Activated CD4-positive, alpha-beta memory T cell treated with anti-CD3 and anti-CD28 coated beads for 36 hours (primary cell): Measurements from ENCODE around the gene HELB. TPM values are rescaled to one million over a fixed set of nuclear protein-coding genes. Genes with fewer than 3 reads are reported as not detected.
"Not testable (repeated sequence)": the region's sequence is repeated elsewhere in the genome, so short reads cannot be mapped to it uniquely, and the experiment has no call there.

Experiments
- CTCF ChIA-PET: fragments of 350-600 bp; sonication (Branson Sonifier 250); formaldehyde crosslinking; loops from one replicate; lab custom pipeline; 2021; ENCODE audit warnings: antibody characterized with exemption, inconsistent platforms; lab: Charles Lee
- POLR2A ChIA-PET: fragments of 350-600 bp; sonication (Branson Sonifier 250); formaldehyde crosslinking; loops from one replicate; lab custom pipeline; 2021; ENCODE audit warnings: antibody characterized with exemption; lab: Charles Lee
- DNase-seq: peaks from one replicate; pipeline ENCODE4 v3.0.0-alpha.2; 2020
- H3K27ac Mint-ChIP-seq: one replicate; pipeline ENCODE4 v1.8.0; 2021; ENCODE audit warnings: mixed read lengths
- H3K27me3 Mint-ChIP-seq: one replicate; pipeline ENCODE4 v1.8.0; 2021; ENCODE audit warnings: mixed read lengths
- H3K36me3 Mint-ChIP-seq: one replicate; pipeline ENCODE4 v1.8.0; 2021; ENCODE audit warnings: mixed read lengths
- H3K4me1 Mint-ChIP-seq: one replicate; pipeline ENCODE4 v1.8.0; 2021; ENCODE audit warnings: low read depth, mixed read lengths
- H3K4me3 Mint-ChIP-seq: one replicate; pipeline ENCODE4 v1.8.0; 2021; ENCODE audit warnings: mild to moderate bottlenecking, mixed read lengths
- H3K9me3 Mint-ChIP-seq: one replicate; pipeline ENCODE4 v1.8.0; 2021; ENCODE audit warnings: mixed read lengths
- intact Hi-C: fragments of 100-400 bp; cut with micrococcal nuclease; formaldehyde crosslinking; loops from one replicate; pipeline ENCODE4 v1.15.1; 2023
- total RNA-seq, 2 experiments: library from RNA; stranded (reverse); gene quantifications; one replicate each; pipeline ENCODE4 v1.2.3, GENCODE V29; 2021

The HELB gene
- total RNA-seq, 2 experiments from 2014 or later: 20.8 to 21.8 TPM

DNA sequence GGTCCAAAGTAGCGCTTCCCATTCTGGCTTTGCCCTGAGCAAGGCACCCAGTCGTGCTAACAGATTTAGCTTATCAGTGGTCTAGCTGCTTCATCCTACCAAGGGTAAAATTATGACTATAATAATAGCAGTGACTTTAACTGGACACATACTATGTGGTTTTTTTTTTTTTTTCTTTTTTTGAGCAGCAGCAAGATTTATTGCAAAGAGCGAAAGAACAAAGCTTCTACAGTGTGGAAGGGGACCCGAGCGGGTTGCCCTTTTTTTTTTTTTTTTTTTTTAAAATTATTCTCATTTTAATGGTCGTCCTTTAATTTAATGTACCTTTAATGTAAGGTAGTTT lies 505 bp downstream of the HELB start:
- H3K27me3 Mint-ChIP-seq: no peaks in the 10 kb centered on the region
- ChIA-PET CTCF (interaction anchor here (0.6 to 2.0 kb wide), 4 partner anchors 17 to 134 kb away, joined by 3 to 14 read pairs (median 6); partner anchors contain the start of gene TMBIM4), POLR2A (interaction anchor here (0.6 to 2.1 kb wide), 13 partner anchors 8 to 1345 kb away, joined by 3 to 14 read pairs (median 4); partner anchors contain the start of genes DYRK2, LEMD3 and LLPH)
- H3K36me3 Mint-ChIP-seq: peaks cover 28% of the 10 kb centered on the region
- H3K4me3 Mint-ChIP-seq: peak overlapping the region; percentile 99
- H3K4me1 Mint-ChIP-seq: peaks cover 38% of the 10 kb centered on the region
- intact Hi-C loops: loop anchor here (1.0 to 10.0 kb wide), 9 partner anchors 12 to 1812 kb away; partner anchors contain the start of genes CAND1, GNS, LEMD3 and TMBIM4
- no peaks in the 10 kb centered on the region for H3K9me3 Mint-ChIP-seq
- H3K27ac Mint-ChIP-seq: peak overlapping the region; percentile 99
- no peak for DNase-seq

DNA sequence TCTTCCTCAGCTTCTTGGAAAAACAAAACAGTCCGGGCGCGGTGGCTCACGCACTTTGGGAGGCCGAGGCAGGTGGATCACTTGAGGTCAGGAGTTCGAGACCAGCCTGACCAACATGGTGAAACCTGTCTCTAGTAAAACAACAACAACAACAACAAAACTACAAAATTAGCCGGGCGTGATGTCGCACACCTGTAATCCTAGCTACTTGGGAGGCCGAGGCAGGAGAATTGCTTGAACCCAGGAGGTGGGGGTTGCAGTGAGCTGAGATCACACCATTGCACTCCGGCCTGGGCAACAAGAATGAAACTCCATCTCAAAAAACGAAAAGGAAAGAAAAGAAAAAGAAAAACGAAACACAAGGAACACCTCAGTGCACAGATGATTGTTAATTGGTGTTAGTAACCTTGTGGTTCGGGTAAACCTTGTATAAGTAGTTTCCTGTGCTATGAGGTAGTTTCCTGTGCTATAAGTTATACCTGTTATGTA lies 1.1 kb downstream of the HELB start:
- peaks cover 31% of the 10 kb centered on the region for H3K36me3 Mint-ChIP-seq
- H3K4me1 Mint-ChIP-seq: peaks cover 42% of the 10 kb centered on the region

DNA sequence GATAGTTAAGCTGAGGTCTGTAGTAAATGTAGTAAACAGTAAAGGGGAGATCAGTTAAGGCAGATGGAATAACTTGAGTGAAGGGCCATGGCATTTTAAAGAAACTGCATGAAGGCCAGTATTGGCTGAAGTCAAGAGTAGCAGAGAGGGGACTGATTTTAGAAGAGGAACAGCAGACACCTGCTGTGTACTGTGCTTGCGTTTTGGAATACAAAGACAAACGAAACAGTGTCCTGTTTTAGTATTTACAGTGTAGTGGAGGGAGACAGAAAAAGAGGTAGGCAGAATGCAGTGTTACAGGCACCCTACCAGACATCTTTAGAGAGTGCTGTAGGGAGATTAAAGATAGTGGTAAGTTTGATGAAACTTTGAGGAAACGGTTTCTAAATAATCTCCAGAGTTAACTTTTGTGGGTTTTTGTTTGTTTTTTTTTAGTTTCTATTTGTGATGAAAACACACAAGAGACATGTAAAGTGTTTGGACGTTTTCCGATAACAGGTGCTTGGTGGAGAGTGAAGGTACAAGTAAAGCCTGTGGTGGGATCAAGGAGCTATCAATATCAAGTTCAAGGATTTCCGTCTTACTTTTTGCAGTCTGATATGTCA lies 2.1 kb downstream of the HELB start:
- H3K9me3 Mint-ChIP-seq: no peaks in the 10 kb centered on the region
- intact Hi-C loops: loop anchor here (2.0 to 10.0 kb wide), 4 partner anchors 18 to 1810 kb away; partner anchors contain the start of gene LEMD3
- peaks cover 42% of the 10 kb centered on the region for H3K4me1 Mint-ChIP-seq
- no peaks in the 10 kb centered on the region for H3K27me3 Mint-ChIP-seq
- H3K4me3 Mint-ChIP-seq: peak overlapping the region; percentile 99
- peak overlapping the region; percentile 99 for H3K27ac Mint-ChIP-seq
- ChIA-PET CTCF (interaction anchor here (1.0 to 2.5 kb wide), 3 partner anchors 35 to 135 kb away, joined by 3 to 10 read pairs (median 6); partner anchors contain the start of gene TMBIM4), POLR2A (interaction anchor here (0.5 to 1.4 kb wide), 3 partner anchors 18 to 132 kb away, joined by 3 to 4 read pairs (median 3); no protein-coding TSS in a partner anchor)
- peaks cover 31% of the 10 kb centered on the region for H3K36me3 Mint-ChIP-seq
- DNase-seq: no peak

More for the DNA sequence above, 1.1 kb downstream of the HELB start:
- H3K27ac Mint-ChIP-seq: peak overlapping the region; percentile 99
- peak; percentile 53 for DNase-seq
- H3K27me3 Mint-ChIP-seq, H3K9me3 Mint-ChIP-seq: not testable (repeated sequence)
- POLR2A ChIA-PET: interaction anchor here (0.6 to 2.1 kb wide), 10 partner anchors 11 to 1134 kb away, joined by 3 to 14 read pairs (median 4); partner anchors contain the start of genes LEMD3 and LLPH
- intact Hi-C loops: loop anchor here (1.0 to 10.0 kb wide), 6 partner anchors 172 to 1811 kb away; partner anchors contain the start of genes CAND1, GNS and LEMD3
- H3K4me3 Mint-ChIP-seq: peak overlapping the region; percentile 99
- CTCF ChIA-PET: interaction anchor here (0.6 to 2.0 kb wide), 4 partner anchors 25 to 134 kb away, joined by 3 to 14 read pairs (median 5); partner anchors contain the start of gene TMBIM4

DNA sequence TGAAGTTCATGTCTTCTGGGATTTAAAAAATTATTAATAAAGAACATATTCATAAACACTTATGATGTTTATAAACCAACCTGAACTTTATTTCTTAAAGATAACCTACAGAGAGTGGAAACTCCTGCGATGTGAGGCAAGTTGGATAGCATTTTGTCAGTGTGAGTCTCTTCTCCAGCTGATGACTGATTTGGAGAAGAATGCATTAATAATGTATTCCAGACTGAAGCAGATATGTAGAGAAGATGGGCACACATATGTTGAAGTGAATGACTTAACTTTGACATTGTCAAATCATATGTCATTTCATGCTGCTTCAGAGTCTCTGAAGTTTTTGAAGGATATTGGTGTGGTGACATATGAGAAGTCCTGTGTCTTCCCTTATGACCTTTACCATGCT lies 7.3 kb downstream of the HELB start:
- no peak for DNase-seq
- no peak overlapping the region for H3K4me3 Mint-ChIP-seq
- no peak overlapping the region for H3K27ac Mint-ChIP-seq
- peaks cover 73% of the 10 kb centered on the region for H3K4me1 Mint-ChIP-seq
- intact Hi-C loops: loop anchor here (10.0 kb wide), 2 partner anchors 1145 to 1805 kb away; partner anchors contain the start of gene LEMD3
- H3K27me3 Mint-ChIP-seq: no peaks in the 10 kb centered on the region
- ChIA-PET POLR2A (no interaction called here), CTCF (interaction anchor here (0.6 kb wide), 1 partner anchor 30 kb away, joined by 3 read pairs; no protein-coding TSS in a partner anchor)
- H3K9me3 Mint-ChIP-seq: no peaks in the 10 kb centered on the region
- peaks cover 49% of the 10 kb centered on the region for H3K36me3 Mint-ChIP-seq

DNA sequence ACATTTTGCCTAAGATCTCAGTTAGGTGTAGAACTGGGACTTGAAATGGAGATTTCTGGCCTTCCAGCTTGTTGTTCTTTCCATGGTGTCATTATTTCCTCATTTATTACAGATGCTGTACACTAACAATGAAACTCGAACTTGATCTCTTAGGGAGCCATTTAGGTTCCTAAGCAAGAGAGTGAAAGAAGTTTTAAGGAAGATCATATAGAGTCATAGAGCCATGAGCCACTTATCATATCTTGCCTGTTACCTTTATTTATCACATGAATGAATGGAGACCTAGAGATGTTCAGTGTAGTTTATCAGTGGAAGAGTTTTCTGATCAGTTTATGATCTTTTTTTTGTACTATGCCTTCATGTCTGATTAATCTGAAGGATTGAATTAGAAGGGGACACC lies 9.9 kb downstream of the HELB start:
- Mint-ChIP-seq H3K36me3 (peaks cover 42% of the 10 kb centered on the region), H3K27me3 (no peaks in the 10 kb centered on the region), H3K4me3 (no peak overlapping the region), H3K4me1 (peaks cover 67% of the 10 kb centered on the region), H3K9me3 (no peaks in the 10 kb centered on the region), H3K27ac (peak overlapping the region; percentile 3)
- ChIA-PET CTCF (no interaction called here), POLR2A (interaction anchor here (0.5 to 2.1 kb wide), 2 partner anchors 10 to 27 kb away, joined by 3 to 6 read pairs; partner anchors contain the start of gene HELB)
- intact Hi-C loops: no loop called here
- DNase-seq: no peak

DNA sequence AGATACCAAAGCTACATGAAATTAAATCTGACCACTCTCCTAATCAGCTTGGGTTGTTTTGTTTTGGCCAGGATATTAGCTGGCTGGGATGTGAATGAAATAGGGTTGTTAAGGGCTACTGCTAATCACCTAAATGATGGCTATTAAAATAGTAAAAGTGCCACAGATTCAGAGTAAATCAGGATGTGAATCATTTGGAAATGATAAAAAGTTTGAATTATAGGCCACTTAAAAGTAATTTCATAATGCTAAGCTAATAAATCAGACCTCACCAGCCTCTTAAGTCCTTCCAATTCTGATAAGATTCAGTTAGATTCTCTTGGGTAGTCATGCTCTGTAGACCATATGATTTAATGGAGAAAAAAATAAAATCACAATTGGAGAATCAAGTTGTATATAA lies 12.0 kb downstream of the HELB start:
- ChIA-PET POLR2A (interaction anchor here (0.8 kb wide), 1 partner anchor 12 kb away, joined by 3 read pairs; the partner anchor contains the start of gene HELB), CTCF (interaction anchor here (0.6 to 1.4 kb wide), 2 partner anchors 36 to 45 kb away, joined by 3 to 4 read pairs; no protein-coding TSS in a partner anchor)
- Mint-ChIP-seq H3K9me3 (no peaks in the 10 kb centered on the region), H3K4me3 (no peak overlapping the region), H3K4me1 (peaks cover 70% of the 10 kb centered on the region), H3K36me3 (peaks cover 39% of the 10 kb centered on the region), H3K27me3 (no peaks in the 10 kb centered on the region), H3K27ac (peak overlapping the region; percentile 4)
- DNase-seq: no peak
- intact Hi-C loops: no loop called here

DNA sequence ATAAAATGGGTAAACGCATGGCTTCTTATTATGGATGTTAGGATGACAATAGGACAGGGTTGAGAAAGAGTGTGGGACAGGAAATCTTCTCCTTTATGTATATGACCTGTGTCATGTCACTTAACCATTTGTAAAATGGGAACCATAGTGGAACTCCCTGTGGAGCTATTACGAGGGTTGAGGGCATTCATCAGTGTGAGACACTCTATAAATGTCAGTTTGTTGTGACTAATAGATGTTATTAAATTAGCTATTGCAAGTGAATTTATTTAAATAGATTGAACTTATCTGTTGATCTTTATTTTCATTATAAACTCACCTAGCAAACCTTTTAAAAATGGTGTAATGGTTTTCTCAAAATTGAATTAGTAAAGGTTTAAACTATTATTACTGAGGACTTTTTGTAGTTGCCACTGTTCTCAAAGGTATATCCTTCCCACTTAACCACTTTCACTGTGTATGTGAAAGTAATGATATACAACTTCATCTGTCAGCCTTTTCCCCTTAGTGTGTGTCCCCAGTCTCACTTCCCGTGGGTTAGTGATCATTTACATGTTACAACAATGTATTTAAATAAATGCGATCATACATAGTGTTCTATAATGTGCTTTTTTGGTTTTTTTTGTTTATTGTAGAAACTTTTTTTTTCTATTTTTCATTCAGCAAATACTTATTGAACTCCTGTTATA lies 17.1 kb downstream of the HELB start:
- Mint-ChIP-seq H3K4me1 (peaks cover 43% of the 10 kb centered on the region), H3K27ac (no peak overlapping the region), H3K9me3 (no peaks in the 10 kb centered on the region), H3K4me3 (no peak overlapping the region), H3K27me3 (no peaks in the 10 kb centered on the region), H3K36me3 (peaks cover 30% of the 10 kb centered on the region)
- ChIA-PET POLR2A (no interaction called here), CTCF (no interaction called here)
- DNase-seq: no peak
- intact Hi-C loops: no loop called here

DNA sequence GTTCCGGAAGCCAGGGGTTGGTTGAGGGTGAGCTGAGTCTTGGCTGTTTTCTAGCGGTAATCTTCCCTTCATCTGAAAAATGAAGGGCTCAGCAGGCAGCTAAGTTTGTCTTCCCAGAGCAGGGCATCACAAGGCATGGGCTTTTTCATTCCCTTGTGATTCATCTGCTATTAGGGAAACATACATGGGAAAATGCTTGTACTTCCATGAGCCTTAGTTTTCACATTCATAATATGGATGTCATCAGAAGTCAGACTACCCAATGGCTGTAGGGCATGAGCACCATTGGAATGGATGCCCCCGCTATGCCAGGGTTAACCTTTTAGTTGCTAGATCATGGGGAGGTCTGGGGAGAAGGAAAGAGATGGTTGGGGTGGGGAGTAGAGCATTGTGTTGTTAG lies 18.7 kb downstream of the HELB start:
- Mint-ChIP-seq H3K9me3 (no peaks in the 10 kb centered on the region), H3K4me1 (peaks cover 35% of the 10 kb centered on the region), H3K27me3 (no peaks in the 10 kb centered on the region), H3K4me3 (no peak overlapping the region), H3K36me3 (peaks cover 41% of the 10 kb centered on the region), H3K27ac (no peak overlapping the region)
- CTCF ChIA-PET: interaction anchor here (0.7 to 2.0 kb wide), 2 partner anchors 42 to 51 kb away, joined by 3 to 6 read pairs; no protein-coding TSS in a partner anchor
- POLR2A ChIA-PET: no interaction called here
- DNase-seq: no peak
- intact Hi-C loops: no loop called here

DNA sequence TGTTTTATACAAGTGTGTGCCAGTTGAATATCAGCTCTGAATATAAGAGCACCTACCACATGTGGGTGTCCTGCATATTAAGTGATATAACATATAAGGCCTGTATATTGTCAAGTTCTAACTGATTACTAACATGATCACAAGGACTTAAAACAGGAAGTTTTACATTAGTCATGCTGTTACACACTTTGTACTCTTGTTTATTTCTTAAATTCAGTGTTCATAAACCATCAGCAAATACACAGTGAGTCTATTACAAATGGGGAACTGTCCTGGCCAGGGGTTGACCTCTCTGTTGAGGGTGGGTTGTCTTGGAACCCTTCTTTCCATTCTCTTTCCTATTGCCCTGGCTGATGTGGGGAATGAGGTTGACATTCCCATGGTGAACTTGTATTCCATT lies 19.1 kb downstream of the HELB start:
- no peak overlapping the region for H3K4me3 Mint-ChIP-seq
- peaks cover 41% of the 10 kb centered on the region for H3K36me3 Mint-ChIP-seq
- POLR2A ChIA-PET: no interaction called here
- CTCF ChIA-PET: interaction anchor here (2.0 kb wide), 1 partner anchor 52 kb away, joined by 6 read pairs; no protein-coding TSS in a partner anchor
- intact Hi-C loops: no loop called here
- H3K9me3 Mint-ChIP-seq: no peaks in the 10 kb centered on the region
- DNase-seq: no peak
- H3K27me3 Mint-ChIP-seq: no peaks in the 10 kb centered on the region
- H3K27ac Mint-ChIP-seq: no peak overlapping the region
- H3K4me1 Mint-ChIP-seq: peaks cover 33% of the 10 kb centered on the region

DNA sequence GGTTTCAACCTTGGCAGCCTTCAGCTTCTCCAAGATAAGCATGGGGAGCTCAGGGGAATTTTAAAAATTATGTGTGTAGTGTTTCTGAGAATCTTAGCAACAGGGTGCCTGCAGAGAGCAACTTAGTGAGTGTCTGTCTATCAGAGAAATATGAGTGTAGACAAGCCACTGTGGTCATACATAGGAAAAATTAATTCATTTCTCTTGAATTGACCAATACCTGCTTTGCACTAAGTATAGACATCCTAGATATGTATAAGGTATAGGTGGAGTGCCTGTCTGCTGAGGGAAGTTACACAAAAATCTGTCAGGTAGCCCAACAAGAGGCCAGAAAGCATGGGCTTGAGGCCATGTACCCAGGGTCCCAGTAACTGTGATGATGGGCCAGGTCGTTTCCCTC lies 20.7 kb downstream of the HELB start:
- H3K4me3 Mint-ChIP-seq: no peak overlapping the region
- intact Hi-C loops: loop anchor here (2.0 kb wide), 1 partner anchor 18 kb away; no protein-coding TSS in a partner anchor
- CTCF ChIA-PET: no interaction called here
- DNase-seq: no peak
- H3K36me3 Mint-ChIP-seq: peaks cover 45% of the 10 kb centered on the region
- no peaks in the 10 kb centered on the region for H3K27me3 Mint-ChIP-seq
- no peaks in the 10 kb centered on the region for H3K9me3 Mint-ChIP-seq
- no peak overlapping the region for H3K27ac Mint-ChIP-seq
- POLR2A ChIA-PET: no interaction called here
- peaks cover 30% of the 10 kb centered on the region for H3K4me1 Mint-ChIP-seq

DNA sequence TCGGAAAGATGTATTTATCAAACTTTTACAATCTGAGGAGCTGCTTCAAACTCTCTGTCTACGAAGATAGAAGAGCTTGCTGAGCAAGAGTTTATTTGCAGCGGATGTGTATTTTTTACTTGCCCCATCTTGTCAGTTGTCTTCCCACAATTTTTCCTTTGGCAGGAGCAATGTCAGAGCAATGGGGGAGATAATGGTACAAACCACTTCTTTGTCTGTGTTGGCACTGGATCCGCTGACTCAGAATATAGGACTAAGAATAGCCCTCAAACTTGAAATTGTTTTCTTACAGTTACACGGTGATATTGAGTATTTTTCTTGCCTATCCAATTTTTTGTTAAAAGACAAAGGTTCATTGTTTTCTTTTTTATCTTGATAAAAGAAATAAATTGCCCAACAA lies 27.6 kb downstream of the HELB start:
- CTCF ChIA-PET: no interaction called here
- peaks cover 27% of the 10 kb centered on the region for H3K4me1 Mint-ChIP-seq

More for the DNA sequence above, 27.6 kb downstream of the HELB start:
- DNase-seq: no peak
- Mint-ChIP-seq H3K27ac (no peak overlapping the region), H3K4me3 (no peak overlapping the region), H3K27me3 (no peaks in the 10 kb centered on the region), H3K9me3 (no peaks in the 10 kb centered on the region), H3K36me3 (peaks cover 51% of the 10 kb centered on the region)
- POLR2A ChIA-PET: no interaction called here
- intact Hi-C loops: no loop called here
